GM12891 (cell line): ENCODE results near the gene UBE3D.
"Not testable (repeated sequence)": the region's sequence is repeated elsewhere in the genome, so short reads cannot be mapped to it uniquely, and the experiment has no call there.

Experiments used
- DNase-seq: peaks from one replicate; pipeline ENCODE4 v3.0.0; 2011; ENCODE audit warnings: low spot score; ENCODE audit not compliant: insufficient read length
- FAIRE-seq: peaks from 2 replicates; lab custom pipeline; 2011; peaks lifted over from hg19 to GRCh38; lab: Jason Lieb, UNC
- PAX5 ChIP-seq: IDR thresholded peaks from 2 replicates; pipeline ENCODE4 v1.6.1; 2011; ENCODE audit warnings: low read length, moderate library complexity, mild to moderate bottlenecking; ENCODE audit not compliant: insufficient read depth, severe bottlenecking
- POLR2A ChIP-seq: IDR thresholded peaks from 2 replicates; pipeline ENCODE4 v1.6.1; 2011; ENCODE audit warnings: low read depth, low read length, control low read depth
- POLR2AphosphoS5 ChIP-seq: IDR thresholded peaks from 2 replicates; pipeline ENCODE4 v1.6.1; 2011; ENCODE audit warnings: low read depth, low read length, control low read depth
- POU2F2 ChIP-seq: IDR thresholded peaks from 2 replicates; pipeline ENCODE4 v1.6.1; 2011; ENCODE audit warnings: low read depth, mild to moderate bottlenecking, control low read depth, low read length, moderate library complexity
- SPI1 ChIP-seq: IDR thresholded peaks from 2 replicates; pipeline ENCODE4 v1.6.1; 2011; ENCODE audit warnings: low read depth, low read length, control low read depth
- TAF1 ChIP-seq: IDR thresholded peaks from 2 replicates; pipeline ENCODE4 v1.6.1; 2011; ENCODE audit warnings: low read depth, low read length, control low read depth

UBE3D gene

DNA sequence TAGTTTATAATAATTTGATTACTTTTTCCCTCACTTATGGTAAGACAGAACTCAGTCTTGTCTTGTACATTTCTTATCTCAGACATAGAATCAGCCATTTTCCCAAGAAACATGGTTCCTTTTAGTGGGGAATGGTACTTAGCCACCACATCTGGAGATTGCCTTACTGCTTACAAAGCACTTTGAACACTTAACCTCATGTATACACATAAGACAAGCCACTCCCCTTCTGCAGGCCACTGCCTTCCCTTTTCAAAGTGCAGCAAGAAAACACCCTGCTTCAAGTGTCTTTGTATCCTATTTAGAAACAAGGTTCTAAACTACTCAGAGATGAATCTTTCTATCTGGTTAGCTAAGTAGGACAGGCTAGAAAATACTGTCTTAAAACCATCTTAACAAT, 159.2 kb downstream of the UBE3D start:
- FAIRE-seq (no peak), DNase-seq (no peak)
- no peak for TF ChIP-seq POU2F2
- TF ChIP-seq POLR2AphosphoS5, result no peak
- TF ChIP-seq POLR2A, result no peak
- TF ChIP-seq TAF1, result no peak
- no peak for TF ChIP-seq PAX5
- TF ChIP-seq SPI1, result no peak

DNA sequence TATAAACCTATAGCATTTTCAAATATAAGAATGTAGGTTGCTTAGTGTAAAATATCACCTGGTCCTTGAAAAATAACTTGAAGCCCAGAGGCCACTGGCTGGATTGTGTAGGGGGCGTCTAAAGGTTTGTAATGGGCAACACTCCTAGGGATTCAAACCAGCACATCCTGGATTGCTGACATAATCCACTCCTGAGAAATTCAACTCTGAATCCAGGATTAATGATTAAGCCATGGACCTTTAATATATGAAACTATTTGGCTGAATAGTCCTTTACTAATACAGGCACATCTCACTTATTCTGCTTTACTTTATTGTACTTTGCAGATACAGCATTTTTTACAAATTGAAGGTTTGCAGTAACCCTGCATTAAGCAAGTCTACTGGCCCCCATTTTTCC, 160.8 kb downstream of the UBE3D start:
- TF ChIP-seq PAX5, result no peak
- no peak for TF ChIP-seq POLR2AphosphoS5
- no peak for TF ChIP-seq TAF1
- TF ChIP-seq POLR2A, result no peak
- TF ChIP-seq SPI1, result no peak
- TF ChIP-seq POU2F2, result no peak
- DNase-seq, result no peak
- no peak for FAIRE-seq

DNA sequence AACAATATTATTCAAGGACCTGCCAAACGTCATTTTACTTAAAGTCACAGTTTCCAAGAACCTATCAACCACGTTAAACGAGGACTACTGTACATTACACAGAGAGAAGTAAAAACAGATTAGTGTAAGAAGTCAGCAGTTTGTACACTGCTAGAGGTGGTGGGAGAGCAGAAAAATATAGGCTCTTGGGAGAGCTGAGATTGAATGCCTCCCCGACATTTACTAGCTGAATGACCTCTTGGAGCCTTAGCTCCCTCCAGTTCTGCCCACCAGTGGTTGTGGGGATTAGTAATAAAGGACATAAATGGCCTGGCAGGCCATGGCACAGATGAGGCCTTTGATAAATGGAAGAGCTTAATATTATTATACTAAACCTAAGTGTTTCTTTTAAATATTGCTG, 161.4 kb downstream of the UBE3D start:
- TF ChIP-seq POLR2AphosphoS5 (no peak), POLR2A (no peak), TAF1 (no peak), POU2F2 (no peak), SPI1 (no peak), PAX5 (no peak)
- DNase-seq, result no peak
- no peak for FAIRE-seq

DNA sequence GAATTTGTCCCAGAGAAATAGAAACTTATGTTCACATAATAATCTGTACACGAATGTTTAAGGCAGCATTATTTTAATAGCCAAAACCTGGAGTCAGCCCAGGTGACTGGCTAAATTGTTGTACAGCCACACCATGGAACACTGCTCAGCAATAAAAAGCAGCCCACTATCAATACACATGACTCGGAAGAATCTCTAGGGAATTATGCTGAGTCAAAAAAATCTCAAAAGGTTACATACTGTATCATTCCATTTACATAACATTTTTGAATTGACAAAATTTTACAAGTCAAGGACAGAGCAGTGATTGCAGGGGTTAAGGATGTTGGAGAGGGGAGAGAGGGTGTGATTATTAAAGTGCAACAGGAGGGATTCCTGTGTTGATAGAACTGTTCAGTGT, 163.4 kb downstream of the UBE3D start:
- TF ChIP-seq POLR2A (no peak), TAF1 (no peak), SPI1 (no peak), POU2F2 (no peak), POLR2AphosphoS5 (no peak), PAX5 (no peak)
- no peak for FAIRE-seq

DNA sequence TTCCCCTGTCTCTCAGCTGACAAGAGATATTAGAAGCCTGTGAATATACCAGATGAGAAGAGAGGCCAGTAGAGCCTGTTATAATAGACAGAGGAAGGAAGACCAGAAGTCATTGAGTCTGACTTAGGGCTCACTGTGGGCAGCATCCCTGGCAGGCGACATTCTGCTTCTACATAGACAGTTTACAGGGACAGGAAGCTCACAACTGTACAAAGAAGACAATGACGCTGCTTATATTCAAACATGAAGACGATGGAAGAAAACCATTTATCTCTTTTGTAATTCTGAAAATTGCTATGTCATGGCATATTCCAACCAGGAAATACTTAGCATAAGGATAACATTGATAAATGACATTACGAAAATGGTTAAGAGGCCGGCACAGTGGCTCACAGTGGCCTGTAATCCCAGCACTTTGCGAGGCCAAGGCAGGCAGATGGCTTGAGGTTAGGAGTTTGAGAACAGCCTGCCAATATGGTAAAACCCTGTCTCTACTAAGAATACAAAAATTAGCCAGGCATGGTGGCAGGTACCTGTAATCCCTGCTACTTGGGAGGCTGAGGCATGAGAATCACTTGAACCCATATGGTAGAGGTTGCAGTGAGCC, 170.9 kb downstream of the UBE3D start:
- TF ChIP-seq SPI1, result no peak
- TF ChIP-seq POU2F2, result no peak
- TF ChIP-seq POLR2AphosphoS5, result no peak
- no peak for TF ChIP-seq PAX5
- TF ChIP-seq TAF1, result no peak
- DNase-seq (no peak), FAIRE-seq (no peak)

More for the DNA sequence above, 163.4 kb downstream of the UBE3D start:
- DNase-seq, result no peak

DNA sequence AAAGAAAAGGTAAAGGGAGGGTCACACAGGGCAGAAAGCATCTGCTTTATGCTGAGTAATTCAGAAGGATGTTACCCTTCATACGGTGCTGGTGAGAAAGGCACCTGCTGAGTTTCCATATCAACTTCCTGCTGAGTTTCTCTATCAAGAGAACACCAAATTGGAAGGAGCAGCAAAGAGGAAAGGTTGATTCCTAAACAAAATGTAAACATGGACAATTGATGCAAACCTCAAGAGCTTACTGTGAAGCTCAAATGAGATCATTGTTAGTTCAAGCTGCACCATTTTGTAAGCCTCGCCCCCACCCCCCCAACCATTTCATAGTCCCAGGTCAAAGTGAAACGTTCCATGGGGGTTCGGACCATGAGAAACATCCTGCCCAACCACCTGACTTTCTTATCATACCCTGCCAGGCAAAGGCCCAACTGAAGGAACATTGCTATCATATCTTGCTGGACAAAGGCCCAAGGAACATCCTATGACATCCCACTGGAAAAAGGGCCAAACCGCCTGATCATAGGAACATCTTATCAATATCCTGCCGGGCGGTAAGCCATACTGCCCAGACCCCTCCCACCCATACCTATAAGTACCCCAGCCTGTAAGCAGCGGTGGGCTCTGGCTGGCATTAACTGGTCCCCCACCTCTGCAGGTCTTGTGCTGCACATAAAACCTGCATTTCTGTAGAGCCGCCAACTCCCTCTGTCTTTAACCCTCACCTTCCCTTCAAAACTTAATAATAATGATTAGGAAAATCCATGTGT, 171.6 kb downstream of the UBE3D start:
- FAIRE-seq, result no peak
- TF ChIP-seq POLR2A (no peak), SPI1 (no peak), POU2F2 (no peak), TAF1 (no peak), PAX5 (no peak), POLR2AphosphoS5 (no peak)
- no peak for DNase-seq

DNA sequence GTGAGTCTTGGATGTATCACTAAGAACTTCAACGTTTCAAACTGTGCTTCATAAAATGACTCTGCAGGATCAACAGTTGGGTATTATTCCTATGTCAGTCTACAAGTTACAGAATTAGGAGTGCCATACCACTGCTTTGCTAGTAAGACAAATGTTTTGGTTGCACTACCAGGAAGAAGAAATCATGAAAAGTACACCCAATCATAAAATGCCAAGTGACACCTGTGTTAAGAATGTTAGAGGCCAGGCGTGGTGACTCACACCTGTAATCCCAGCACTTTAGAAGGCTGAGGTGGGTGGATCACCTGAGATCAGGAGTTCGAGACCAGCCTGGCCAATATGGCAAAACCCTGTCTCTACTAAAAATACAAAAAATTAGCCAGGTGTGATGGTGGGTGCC, 174.1 kb downstream of the UBE3D start:
- DNase-seq, FAIRE-seq: not testable (repeated sequence)

- FAIRE-seq (no peak), DNase-seq (no peak)
- no peak for TF ChIP-seq PAX5
- no peak for TF ChIP-seq TAF1
- no peak for TF ChIP-seq POU2F2
- TF ChIP-seq SPI1, result no peak
- TF ChIP-seq POLR2AphosphoS5, result no peak
- TF ChIP-seq POLR2A, result no peak
These were observed 174.6 kb downstream of the UBE3D start for GRCh38 chr6:82891076-82891475.

DNA sequence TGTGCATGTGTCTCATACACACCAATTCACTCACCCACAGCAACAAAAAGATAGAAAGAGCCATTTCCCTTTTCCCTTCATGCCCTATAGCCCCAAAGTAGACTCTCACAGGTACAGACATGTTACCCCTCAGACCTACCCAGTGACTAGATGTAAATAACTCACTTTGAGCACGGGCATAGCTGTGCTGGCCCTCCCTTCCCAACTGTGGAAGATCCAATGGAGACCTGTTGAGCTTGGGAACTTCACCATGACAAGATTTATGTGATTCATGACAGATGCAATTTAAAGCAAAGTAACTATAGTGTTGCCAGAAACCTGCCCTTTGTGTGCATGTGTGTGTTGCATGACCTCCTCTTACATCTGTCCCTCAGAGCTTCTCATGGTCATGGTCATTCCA, 175.4 kb downstream of the UBE3D start:
- DNase-seq (no peak), FAIRE-seq (no peak)
- TF ChIP-seq POU2F2, result no peak
- TF ChIP-seq PAX5, result no peak
- no peak for TF ChIP-seq SPI1
- TF ChIP-seq POLR2A, result no peak
- TF ChIP-seq POLR2AphosphoS5, result no peak
- TF ChIP-seq TAF1, result no peak

- no peak for TF ChIP-seq TAF1
- no peak for TF ChIP-seq POLR2A
- no peak for TF ChIP-seq POU2F2
- TF ChIP-seq POLR2AphosphoS5, result no peak
- no peak for TF ChIP-seq SPI1
- no peak for TF ChIP-seq PAX5
- DNase-seq (no peak), FAIRE-seq (no peak)
These were observed 176.5 kb downstream of the UBE3D start for GRCh38 chr6:82889143-82889542.

- no peak for DNase-seq
- no peak for FAIRE-seq
- TF ChIP-seq SPI1, result no peak
- no peak for TF ChIP-seq POU2F2
- TF ChIP-seq TAF1, result no peak
- TF ChIP-seq POLR2A, result no peak
- no peak for TF ChIP-seq PAX5
- no peak for TF ChIP-seq POLR2AphosphoS5
These were observed 183.1 kb downstream of the UBE3D start for GRCh38 chr6:82882363-82883023.
